Skeletal muscle satellite cell (primary cell): ENCODE results near the gene MTUS2.

Experiments
- H3K27me3 ChIP-seq: 2 replicates; pipeline ENCODE4 v1.7.0; 2013; ENCODE audit warnings: low read length; ENCODE audit not compliant: control insufficient read depth, insufficient read depth
- H3K36me3 ChIP-seq: 2 replicates; pipeline ENCODE4 v1.7.0; 2013; ENCODE audit warnings: mild to moderate bottlenecking, control low read depth, low read length; ENCODE audit not compliant: insufficient read depth
- H3K4me1 ChIP-seq: 2 replicates; pipeline ENCODE4 v1.7.0; 2013; ENCODE audit warnings: low read length; ENCODE audit not compliant: control insufficient read depth, insufficient read depth
- H3K4me2 ChIP-seq: 2 replicates; pipeline ENCODE4 v1.7.0; 2013; ENCODE audit warnings: mild to moderate bottlenecking, low read length
- H3K4me3 ChIP-seq: 2 replicates; pipeline ENCODE4 v1.7.0; 2013; ENCODE audit warnings: low read length
- H3K9ac ChIP-seq: 2 replicates; pipeline ENCODE4 v1.7.0; 2013; ENCODE audit warnings: mild to moderate bottlenecking, low read depth, low read length, moderate library complexity
- H3K9me3 ChIP-seq: replicated peaks from 2 replicates; pipeline ENCODE4 v1.7.0; 2013; ENCODE audit warnings: mild to moderate bottlenecking, control low read depth, low read length

The MTUS2 gene

DNA sequence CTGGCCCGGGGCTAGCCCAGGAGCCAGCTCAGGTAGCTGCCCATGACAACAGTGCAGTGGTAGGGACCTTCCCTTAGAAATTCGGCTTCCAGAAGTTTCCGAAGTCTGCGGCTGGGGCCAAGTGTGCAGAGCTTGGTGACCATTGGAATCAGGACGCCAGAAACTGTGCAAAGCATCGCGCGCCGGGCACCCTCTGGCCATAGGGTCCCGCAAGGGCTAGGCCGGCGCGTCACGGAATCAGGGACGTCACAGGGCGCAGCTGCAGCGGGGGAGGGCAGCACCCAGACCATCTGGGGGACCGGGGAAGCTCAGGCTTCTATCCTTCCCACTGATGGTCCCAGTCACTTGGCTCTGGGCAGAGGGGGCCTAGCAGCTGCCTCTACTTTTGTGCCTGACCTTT lies 219.1 kb downstream of the MTUS2 start:
- Histone ChIP-seq H3K4me3 (no peak overlapping the region), H3K4me2 (no peak overlapping the region), H3K4me1 (no peaks in the 10 kb centered on the region), H3K9me3 (no peaks in the 10 kb centered on the region), H3K27me3 (no peaks in the 10 kb centered on the region), H3K9ac (no peak overlapping the region), H3K36me3 (no peaks in the 10 kb centered on the region)

DNA sequence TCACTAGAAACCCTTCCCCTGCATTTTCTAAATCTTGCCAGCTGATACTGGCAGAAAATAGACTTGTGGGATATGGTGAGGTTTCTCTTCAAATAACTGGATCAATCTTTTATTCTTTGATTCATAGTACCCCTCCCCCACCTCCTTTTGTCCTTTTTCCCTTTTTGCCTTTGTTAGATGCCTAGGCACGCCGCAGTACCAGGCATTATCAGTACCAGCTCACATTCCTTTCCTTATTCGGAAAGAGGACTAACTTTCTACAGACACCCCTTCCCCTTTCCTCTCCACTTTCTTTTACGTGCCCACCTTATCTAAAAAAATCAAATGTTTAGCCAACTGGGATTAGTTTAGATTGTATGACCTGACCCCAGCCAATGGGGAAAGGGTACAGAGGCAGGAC lies 226.4 kb downstream of the MTUS2 start:
- Histone ChIP-seq H3K36me3 (no peaks in the 10 kb centered on the region), H3K27me3 (no peaks in the 10 kb centered on the region), H3K4me3 (no peak overlapping the region), H3K9ac (no peak overlapping the region), H3K9me3 (no peaks in the 10 kb centered on the region), H3K4me1 (no peaks in the 10 kb centered on the region), H3K4me2 (no peak overlapping the region)

DNA sequence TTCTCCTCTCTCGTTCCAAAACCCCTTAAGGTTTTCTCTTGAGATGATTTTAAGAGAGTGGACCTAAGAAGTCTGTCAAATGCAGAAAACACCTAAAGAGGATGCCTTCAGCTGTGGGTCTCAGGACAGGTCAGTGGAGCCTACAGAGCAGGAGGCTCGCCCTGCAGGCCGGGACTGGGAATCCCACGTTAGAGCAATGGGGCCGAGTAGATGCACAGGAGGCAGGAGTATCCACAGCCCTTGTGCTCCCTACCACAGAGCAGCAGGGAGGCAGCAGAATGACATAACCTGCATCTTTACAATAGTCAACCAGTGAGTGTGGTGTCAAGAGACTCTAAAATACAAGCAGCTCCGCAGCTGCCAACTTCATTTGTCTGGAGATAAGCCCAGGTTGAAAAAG lies 229.4 kb downstream of the MTUS2 start:
- no peak overlapping the region for H3K4me3 ChIP-seq
- no peaks in the 10 kb centered on the region for H3K4me1 ChIP-seq
- no peaks in the 10 kb centered on the region for H3K36me3 ChIP-seq
- no peak overlapping the region for H3K9ac ChIP-seq
- H3K4me2 ChIP-seq, result no peak overlapping the region
- H3K9me3 ChIP-seq, result no peaks in the 10 kb centered on the region
- no peaks in the 10 kb centered on the region for H3K27me3 ChIP-seq

DNA sequence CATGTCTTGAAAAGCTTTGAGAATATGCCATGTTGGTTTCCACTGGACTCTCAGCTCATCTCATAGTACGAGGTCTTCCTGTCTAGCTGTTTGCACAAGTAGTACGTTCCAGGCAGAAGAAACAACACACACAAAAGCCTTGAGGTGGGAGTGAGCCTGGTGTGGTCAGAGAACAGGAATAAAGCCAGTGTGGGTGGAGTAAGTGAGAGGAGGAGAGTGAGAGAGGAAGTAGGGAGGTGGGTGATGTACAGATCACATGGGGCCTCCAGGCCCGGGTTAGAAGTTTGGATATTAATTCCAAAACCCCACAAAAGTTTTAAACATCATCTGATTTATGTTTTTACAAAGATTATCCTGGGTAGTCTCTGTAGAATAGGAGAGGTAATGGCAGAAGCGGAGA lies 230.6 kb downstream of the MTUS2 start:
- H3K4me3 ChIP-seq, result no peak overlapping the region
- H3K4me1 ChIP-seq, result no peaks in the 10 kb centered on the region
- no peak overlapping the region for H3K4me2 ChIP-seq
- H3K9me3 ChIP-seq, result no peaks in the 10 kb centered on the region
- no peak overlapping the region for H3K9ac ChIP-seq
- H3K36me3 ChIP-seq, result no peaks in the 10 kb centered on the region
- H3K27me3 ChIP-seq, result no peaks in the 10 kb centered on the region

DNA sequence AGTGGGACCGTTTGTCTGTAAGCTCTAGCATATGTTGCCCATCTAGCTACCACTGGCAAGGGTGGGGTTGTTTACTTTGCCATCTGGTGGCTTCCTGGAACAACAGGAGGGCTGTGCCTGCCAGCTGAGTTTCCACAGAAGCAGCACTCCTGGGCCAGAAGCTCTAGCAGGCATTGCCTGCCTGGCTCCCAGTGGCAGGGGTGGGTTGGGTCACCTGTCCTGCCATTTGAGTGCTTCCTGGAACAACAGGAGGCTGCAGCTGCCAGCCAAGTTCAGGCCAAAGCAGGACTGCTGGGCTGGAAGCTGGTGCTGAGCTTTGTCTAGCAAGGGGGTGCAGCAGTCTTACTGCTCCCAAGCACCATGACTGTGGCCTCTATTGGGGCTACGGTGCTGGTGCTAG lies 239.7 kb downstream of the MTUS2 start:
- Histone ChIP-seq H3K9me3 (no peaks in the 10 kb centered on the region), H3K4me3 (no peak overlapping the region), H3K36me3 (no peaks in the 10 kb centered on the region), H3K9ac (no peak overlapping the region), H3K4me1 (no peaks in the 10 kb centered on the region), H3K4me2 (no peak overlapping the region), H3K27me3 (no peaks in the 10 kb centered on the region)

DNA sequence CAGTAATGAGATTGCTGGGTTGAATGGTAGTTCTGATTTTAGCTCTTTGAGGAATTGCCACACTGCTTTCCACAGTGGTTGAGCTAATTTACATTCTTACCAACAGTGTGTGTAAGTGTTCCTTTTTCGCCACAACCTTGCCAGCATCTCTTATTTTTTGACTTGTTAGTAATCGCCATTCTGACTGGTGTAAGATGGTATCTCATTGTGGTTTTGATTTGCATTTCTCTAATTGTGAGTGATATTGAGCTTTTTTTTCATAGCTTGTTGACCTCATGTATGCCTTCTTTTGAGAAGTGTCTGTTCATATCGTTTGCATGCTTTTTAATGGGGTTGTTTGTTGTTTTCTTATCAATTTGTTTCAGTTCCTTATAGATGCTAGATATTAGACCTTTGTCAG lies 245.0 kb downstream of the MTUS2 start:
- Histone ChIP-seq H3K27me3 (peaks cover 5% of the 10 kb centered on the region), H3K9ac (no peak overlapping the region), H3K9me3 (no peaks in the 10 kb centered on the region), H3K36me3 (no peaks in the 10 kb centered on the region), H3K4me3 (no peak overlapping the region), H3K4me1 (no peaks in the 10 kb centered on the region), H3K4me2 (no peak overlapping the region)

DNA sequence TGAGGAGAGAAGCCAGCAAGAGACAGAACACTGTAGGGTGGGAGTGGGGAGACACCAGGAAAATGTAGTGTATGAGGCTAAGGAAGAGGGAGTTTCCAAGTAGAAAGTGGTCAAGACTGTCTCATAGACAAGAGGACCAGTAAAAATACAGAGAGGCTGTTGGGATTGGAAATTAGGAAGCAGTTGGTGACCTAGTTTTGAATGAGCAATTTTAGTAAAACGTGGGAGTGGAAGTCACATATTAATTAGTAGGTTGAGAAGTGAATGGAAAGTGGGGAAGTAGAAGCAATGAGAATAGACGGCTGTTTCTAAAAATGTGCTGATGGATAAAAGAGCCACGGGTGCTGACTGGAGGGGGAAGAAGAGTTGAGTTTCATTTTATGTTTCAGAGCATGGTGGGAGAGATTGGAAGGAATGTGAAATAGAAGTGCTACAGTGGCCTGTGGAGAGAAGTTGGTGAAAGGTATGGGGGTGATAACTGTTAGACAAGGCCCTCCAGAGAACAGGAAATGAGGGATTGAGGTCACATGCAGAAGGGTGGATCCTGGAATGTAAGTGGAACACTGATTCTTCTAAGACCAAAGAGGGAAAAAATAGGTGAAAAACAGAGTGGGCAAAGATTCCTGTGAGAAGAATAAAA lies 247.3 kb downstream of the MTUS2 start:
- no peaks in the 10 kb centered on the region for H3K9me3 ChIP-seq
- no peak overlapping the region for H3K9ac ChIP-seq
- no peaks in the 10 kb centered on the region for H3K36me3 ChIP-seq
- no peak overlapping the region for H3K4me2 ChIP-seq
- no peaks in the 10 kb centered on the region for H3K4me1 ChIP-seq
- peaks cover 5% of the 10 kb centered on the region for H3K27me3 ChIP-seq
- no peak overlapping the region for H3K4me3 ChIP-seq

DNA sequence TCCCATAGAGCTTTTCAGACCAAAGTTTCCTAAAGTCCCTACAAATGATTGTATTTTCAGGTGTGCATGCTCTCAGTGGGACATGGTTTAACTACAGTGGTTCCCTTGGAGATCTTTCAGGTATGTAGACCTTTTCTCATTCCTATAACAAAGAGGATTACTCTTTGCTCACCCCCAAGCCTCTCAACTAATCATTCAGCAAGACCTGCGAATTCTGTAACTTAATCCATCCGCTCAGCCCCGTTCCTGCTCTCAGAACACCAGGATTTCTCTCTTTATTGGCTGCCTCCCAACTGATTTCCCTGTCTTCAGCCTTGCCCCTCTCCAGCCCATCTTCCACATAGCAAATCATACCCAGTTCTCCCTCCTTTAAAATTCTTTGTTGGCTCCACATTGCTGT lies 253.6 kb downstream of the MTUS2 start:
- no peaks in the 10 kb centered on the region for H3K36me3 ChIP-seq
- peaks cover 5% of the 10 kb centered on the region for H3K27me3 ChIP-seq
- H3K9me3 ChIP-seq, result no peaks in the 10 kb centered on the region
- H3K9ac ChIP-seq, result no peak overlapping the region
- no peaks in the 10 kb centered on the region for H3K4me1 ChIP-seq
- no peak overlapping the region for H3K4me2 ChIP-seq
- no peak overlapping the region for H3K4me3 ChIP-seq

DNA sequence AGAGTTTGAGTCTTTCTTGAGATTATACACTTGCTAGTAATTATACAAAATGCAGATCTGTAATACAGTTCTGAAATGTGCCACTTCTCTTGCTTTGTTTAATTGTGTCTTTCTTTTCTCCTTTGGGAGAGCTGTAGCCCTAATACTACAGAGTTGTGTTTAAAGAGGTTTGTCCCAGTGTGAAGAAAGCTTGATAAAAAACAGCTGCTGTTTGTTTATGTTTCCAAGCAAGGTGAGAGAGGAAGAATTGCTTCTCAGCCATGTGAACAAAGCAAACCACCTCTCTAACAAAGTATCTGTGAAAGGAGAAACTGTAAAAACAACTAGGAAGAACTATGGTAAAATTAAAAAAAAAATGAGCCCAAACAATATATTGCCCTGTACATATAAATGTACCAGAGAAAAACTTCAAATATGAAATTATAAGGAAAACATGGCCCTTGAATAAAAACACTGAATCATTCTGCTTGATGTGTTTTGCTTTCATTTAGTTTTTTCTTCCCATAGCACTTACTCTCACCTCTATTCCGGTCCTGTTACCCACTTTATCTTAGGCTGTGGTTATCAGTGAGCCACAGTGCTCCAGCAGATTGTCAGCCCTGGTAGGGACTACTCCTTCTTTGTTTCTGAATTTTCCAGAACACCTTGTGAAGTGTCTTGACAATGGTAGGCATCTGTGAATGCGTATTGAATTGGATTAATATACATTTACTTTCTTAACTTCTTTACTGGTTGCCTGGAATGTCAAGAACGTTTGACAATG lies 257.1 kb downstream of the MTUS2 start:
- Histone ChIP-seq H3K4me2 (no peak overlapping the region), H3K36me3 (no peaks in the 10 kb centered on the region), H3K9me3 (no peaks in the 10 kb centered on the region)

DNA sequence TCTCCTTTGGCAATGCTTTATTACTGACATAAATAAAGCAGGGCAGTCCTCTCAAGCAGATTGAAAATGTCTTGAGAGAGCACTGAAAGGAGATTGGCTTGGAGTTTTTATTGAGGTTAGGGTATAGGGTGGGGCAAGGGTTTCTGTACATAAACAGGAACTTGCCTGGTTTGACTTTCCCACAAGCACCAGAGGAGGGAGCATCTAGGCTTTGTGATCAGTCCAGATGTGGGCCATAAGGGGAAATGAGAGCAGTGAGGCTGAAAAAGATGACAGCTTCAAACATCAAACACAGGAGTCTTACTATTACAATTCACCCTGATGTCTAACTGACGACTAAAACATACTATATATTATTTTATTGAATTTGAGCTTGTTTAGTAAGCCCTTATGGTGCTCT lies 260.9 kb downstream of the MTUS2 start:
- H3K27me3 ChIP-seq, result no peaks in the 10 kb centered on the region
- no peak overlapping the region for H3K9ac ChIP-seq

More for the DNA sequence above, 257.1 kb downstream of the MTUS2 start:
- no peak overlapping the region for H3K4me3 ChIP-seq
- H3K27me3 ChIP-seq, result no peaks in the 10 kb centered on the region
- no peak overlapping the region for H3K9ac ChIP-seq
- no peaks in the 10 kb centered on the region for H3K4me1 ChIP-seq

DNA sequence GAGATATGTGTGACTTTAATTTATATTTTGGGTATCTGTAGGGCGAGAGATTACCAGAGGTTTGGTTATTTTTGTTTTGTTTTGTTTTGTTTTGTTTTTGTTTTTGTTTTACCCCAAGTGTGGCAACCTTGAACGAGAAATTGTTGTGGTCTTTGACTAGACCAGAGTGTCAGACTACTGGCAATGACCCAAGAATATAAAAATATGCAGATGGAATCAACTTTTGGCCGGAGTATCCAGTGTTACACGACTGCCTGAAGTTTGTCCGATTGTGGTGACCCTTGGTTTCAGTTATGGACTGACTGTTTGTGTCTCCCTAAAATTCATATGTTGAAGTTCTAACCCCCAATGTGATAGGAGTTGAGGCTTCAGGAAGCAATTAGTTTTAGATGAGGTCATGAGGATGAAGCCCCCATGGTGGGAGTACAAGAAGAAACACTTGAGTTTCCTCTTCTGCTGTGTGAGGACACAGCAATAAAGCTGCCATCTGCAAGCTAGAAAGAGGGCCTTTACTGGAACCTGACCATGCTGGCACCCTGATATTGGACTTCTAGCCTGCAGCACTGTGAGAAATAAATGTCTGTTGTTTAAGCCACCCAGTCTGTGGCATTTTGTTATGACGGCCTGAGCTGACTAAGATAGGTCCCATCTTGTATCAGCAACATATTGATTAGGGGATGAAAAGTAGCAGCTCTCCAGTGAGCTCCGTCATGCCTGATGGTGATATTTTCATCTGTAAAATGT lies 261.7 kb downstream of the MTUS2 start:
- Histone ChIP-seq H3K27me3 (no peaks in the 10 kb centered on the region), H3K9me3 (no peaks in the 10 kb centered on the region), H3K4me3 (no peak overlapping the region), H3K4me2 (no peak overlapping the region), H3K4me1 (no peaks in the 10 kb centered on the region), H3K9ac (no peak overlapping the region), H3K36me3 (no peaks in the 10 kb centered on the region)

More for the DNA sequence above, 260.9 kb downstream of the MTUS2 start:
- Histone ChIP-seq H3K4me1 (no peaks in the 10 kb centered on the region), H3K36me3 (no peaks in the 10 kb centered on the region), H3K9me3 (no peaks in the 10 kb centered on the region), H3K4me2 (no peak overlapping the region), H3K4me3 (no peak overlapping the region)
